CD4-positive, alpha-beta T cell treated with Interleukin-17A for 1 hour (primary cell): ENCODE measurements around the gene DYNLT3.
A peak's percentile ranks its signal among the peaks of the same experiment; 100 is the strongest.

Source experiments
- DNase-seq: peaks from one replicate; pipeline ENCODE4 v3.0.0-alpha.2; 2020

The DYNLT3 gene

DNA sequence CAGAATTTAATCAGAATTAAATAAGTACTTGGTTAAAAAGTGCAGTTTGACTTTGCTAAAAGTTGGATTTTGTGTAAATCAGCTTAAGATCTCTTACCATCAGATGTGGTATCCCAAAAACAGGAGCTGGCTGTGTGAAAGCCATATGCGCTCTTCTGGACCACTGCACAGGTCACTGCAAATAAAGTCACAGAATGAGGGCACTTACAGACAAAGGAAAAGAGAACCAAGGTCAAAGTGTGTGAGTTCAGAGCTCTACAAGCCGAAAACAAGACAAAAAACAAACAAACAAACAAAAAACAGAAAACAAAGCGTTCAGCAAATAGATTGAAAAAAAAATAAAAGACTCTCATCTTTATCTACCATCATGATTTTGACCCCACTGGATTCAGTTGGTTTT, 6.4 kb downstream of the DYNLT3 start:
- no peak for DNase-seq

- DNase-seq, result no peak
Measured at GRCh38 chrX:37834937-37835336, 12.4 kb downstream of the DYNLT3 start.

DNA sequence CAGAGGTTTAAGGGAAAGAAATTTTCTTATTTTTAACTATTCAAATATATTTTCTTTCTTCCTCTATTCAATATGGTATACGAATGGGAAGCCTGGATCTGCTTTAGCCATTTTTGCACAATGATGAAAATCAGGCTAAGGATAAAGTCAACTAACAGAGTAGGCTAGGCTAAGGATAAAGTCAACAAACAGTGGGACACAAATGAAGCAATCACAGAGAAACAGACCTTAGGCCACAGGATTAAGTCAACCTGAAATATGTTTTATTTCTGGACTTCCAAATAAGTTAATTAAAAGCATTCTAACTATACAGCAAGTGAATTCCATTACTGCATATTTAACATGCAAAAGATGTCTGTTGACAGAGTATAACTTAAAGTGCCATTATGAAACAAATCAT, 17.0 kb downstream of the DYNLT3 start:
- no peak for DNase-seq

DNA sequence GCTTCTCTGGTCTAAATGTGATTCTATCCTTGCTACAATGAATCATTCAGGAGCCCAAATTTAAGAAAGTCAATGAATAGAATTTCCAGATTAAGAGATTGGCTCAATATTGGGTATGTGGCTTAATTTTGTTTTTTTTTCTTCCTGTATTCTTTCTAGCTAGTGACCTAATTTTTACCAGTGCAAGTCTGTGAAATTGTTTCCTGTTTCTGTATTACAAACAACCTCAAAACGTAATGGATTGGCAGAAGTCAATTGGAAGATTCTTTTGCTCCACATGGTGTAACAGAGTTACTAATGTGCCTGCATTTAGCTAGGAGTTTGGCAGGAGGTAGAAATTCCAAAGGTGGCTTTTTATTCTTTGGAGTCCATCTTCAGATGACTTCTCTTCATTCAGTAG, 17.6 kb downstream of the DYNLT3 start:
- DNase-seq, result no peak

DNA sequence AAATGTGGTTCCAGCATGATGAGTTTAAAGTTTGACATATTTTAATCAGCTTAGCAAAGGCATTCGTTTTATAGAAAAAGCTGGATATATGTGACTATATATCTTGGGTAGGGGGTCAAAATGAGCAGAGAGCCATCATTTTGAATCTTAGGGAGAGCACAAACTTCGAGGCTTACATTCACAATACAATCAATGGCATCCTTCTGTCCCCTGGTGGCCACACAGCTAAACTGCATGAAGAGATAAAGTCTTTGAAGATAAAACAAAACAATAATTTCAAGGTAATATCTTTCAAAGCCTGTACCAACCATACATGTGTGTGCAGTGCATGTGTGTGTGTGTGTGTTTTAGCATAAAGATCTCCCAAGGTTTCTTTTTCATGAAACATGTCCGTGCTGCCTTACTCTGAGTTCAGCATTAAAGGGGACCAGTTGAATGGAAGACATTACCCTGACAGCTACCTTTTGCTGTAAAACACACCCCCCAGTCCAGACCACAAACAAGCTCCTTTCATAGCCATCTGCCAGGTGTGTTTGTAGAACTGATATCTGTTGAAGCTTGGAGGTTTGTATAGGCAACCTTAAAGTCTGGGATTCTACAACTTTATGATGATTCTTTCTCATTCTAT, 22.0 kb downstream of the DYNLT3 start:
- DNase-seq, result peak; percentile 69

- DNase-seq, result no peak
Measured at GRCh38 chrX:37824491-37825214, 22.7 kb downstream of the DYNLT3 start.

- no peak for DNase-seq
Measured at GRCh38 chrX:37820646-37821045, 26.7 kb downstream of the DYNLT3 start.

- DNase-seq, result no peak
Measured at GRCh38 chrX:37818031-37818430, 29.3 kb downstream of the DYNLT3 start.

- DNase-seq, result no peak
Measured at GRCh38 chrX:37817579-37817978, 29.8 kb downstream of the DYNLT3 start.

GRCh38 chrX:37817176-37817575, 30.2 kb downstream of the DYNLT3 start:
- DNase-seq, result no peak

GRCh38 chrX:37816766-37817165, 30.6 kb downstream of the DYNLT3 start:
- no peak for DNase-seq

DNA sequence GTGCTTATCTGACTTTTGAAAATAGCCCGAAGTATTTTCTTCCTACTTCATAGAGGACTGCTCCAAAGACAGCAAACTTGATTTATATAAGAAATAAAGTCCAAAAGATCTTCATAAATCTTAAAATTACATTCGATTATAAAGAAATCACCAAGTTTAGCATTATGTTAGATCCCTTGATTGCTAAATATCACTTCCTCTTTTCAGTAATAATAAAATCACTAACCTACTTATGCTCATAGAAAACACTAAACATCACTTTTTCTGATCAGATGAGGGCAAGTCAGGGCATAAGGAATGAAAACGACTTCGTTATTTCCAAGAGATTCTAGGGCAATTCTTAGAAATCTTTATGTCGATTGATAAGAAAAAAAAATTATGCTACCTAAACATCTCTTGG, 32.0 kb downstream of the DYNLT3 start:
- DNase-seq, result no peak

GRCh38 chrX:37813570-37813969, 33.8 kb downstream of the DYNLT3 start:
- no peak for DNase-seq

DNA sequence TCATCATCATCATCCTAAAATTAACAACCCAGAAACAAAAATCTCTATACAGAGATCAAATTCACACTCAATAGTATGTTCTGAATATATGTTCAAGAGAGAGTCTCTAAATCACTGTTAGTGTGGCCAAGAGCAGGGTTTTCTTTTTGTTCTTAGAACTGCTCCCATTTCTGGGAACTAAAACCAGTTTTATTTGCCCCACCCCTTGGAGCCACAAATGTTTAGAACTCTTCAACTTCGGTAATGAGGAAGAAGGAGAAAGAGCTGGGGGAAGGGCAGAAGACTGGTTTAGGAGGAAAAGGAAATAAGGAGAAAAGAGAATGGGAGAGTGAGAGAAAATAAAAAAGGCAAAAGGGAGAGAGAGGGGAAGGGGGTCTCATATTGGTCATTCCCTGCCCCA, 35.3 kb downstream of the DYNLT3 start:
- no peak for DNase-seq

DNA sequence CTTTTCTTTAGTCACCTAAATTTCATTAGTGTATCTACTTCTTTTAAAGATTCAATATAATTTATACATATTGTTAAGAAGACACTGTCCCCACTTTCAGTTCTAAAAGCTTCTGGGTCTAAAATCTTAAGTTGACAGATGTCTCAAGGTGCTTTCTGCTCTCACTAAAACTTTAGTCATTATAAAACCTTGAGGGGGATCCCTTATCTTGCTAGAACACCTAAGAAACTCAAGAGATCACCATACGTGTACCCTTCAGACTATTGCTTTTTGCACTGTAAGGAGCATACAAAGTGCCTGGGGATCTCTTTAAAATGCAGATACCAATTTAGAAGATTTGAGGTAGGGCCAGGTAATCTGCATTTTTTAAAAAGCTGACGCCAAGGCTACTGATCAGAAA, 37.4 kb downstream of the DYNLT3 start:
- DNase-seq, result no peak

GRCh38 chrX:37803057-37803456, 44.3 kb downstream of the DYNLT3 start:
- no peak for DNase-seq

DNA sequence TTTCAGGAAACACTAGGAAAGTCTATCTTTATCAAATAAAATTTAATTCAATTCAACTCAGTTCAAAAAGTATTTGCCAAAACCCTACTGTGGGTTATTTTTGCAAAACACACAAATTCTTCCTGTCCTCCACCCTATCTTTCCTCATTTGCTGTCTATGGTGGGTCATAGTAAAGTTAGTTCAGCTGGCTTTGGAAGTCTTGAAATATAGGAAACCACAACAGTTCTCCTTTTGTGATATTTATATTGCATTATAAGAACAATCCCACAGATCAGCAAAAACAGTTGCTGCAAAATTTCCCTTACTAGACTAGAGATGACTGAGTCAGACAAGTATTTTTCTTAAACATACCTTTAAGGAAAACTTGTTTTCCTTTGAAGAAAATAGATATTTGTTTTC, 45.3 kb downstream of the DYNLT3 start:
- no peak for DNase-seq

DNA sequence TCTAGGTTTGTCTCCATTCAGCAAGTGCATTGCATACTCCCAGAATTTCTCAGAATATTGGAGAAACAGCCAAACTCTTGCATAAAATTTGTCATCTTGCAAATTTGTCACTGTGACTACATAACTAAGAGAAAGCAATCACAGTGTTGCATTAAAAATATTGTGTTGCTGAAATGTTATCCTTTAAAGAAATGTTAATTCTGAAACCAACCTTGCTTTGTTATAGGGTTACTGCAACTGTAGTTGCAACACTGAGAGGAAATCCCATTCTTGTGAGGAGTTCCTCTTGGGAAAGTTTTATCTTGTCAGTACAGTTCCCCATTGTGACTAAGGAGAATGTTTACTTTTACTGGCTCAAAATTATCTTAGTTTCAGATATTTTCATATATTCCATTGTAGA, 46.7 kb downstream of the DYNLT3 start:
- DNase-seq, result no peak

- DNase-seq, result no peak
Measured at GRCh38 chrX:37799936-37800335, 47.4 kb downstream of the DYNLT3 start.

GRCh38 chrX:37796805-37797204, 50.6 kb downstream of the DYNLT3 start:
- DNase-seq, result no peak

GRCh38 chrX:37796310-37796709, 51.1 kb downstream of the DYNLT3 start:
- DNase-seq, result no peak
